Brain pericyte (primary cell): ENCODE data around the gene EPX.

Experiments
- DNase-seq: peaks from one replicate; pipeline ENCODE4 v3.0.0-alpha.2; 2012; ENCODE audit warnings: low read depth, low spot score

EPX gene

GRCh38 chr17:58229384-58229783 is 36.9 kb downstream of the EPX start:
- no peak for DNase-seq

- no peak for DNase-seq
These were observed 37.4 kb downstream of the EPX start for GRCh38 chr17:58229881-58230280.

GRCh38 chr17:58231641-58232040 is 39.1 kb downstream of the EPX start:
- DNase-seq, result no peak

GRCh38 chr17:58232707-58233156 is 40.2 kb downstream of the EPX start:
- peak; percentile 10 for DNase-seq

GRCh38 chr17:58233543-58233942 is 41.0 kb downstream of the EPX start:
- DNase-seq, result no peak

- DNase-seq, result no peak
These were observed 42.0 kb downstream of the EPX start for GRCh38 chr17:58234512-58234911.

- DNase-seq, result no peak
These were observed 43.3 kb downstream of the EPX start for GRCh38 chr17:58235821-58236220.

- DNase-seq, result no peak
These were observed 43.9 kb downstream of the EPX start for GRCh38 chr17:58236394-58236793.

GRCh38 chr17:58238147-58238634 is 45.7 kb downstream of the EPX start, which contains the start of gene LPO:
Gene LPO (plus strand): TSS chr17:58238584. CDS start chr17:58242980, 4,396 bp downstream.
- no peak for DNase-seq

GRCh38 chr17:58239987-58240386 is 47.5 kb downstream of the EPX start:
- DNase-seq, result no peak

GRCh38 chr17:58242171-58242784 is 49.8 kb downstream of the EPX start:
- DNase-seq, result no peak

- DNase-seq, result no peak
These were observed 52.4 kb downstream of the EPX start for GRCh38 chr17:58244963-58245362.

- DNase-seq, result no peak
These were observed 53.0 kb downstream of the EPX start for GRCh38 chr17:58245428-58246103.

- DNase-seq, result no peak
These were observed 53.7 kb downstream of the EPX start for GRCh38 chr17:58246104-58246740.

GRCh38 chr17:58246781-58247180 is 54.3 kb downstream of the EPX start:
- no peak for DNase-seq

- no peak for DNase-seq
These were observed 55.2 kb downstream of the EPX start for GRCh38 chr17:58247511-58248363.

GRCh38 chr17:58248955-58249269 is 56.4 kb downstream of the EPX start:
- DNase-seq, result no peak

- DNase-seq, result no peak
These were observed 57.0 kb downstream of the EPX start for GRCh38 chr17:58249270-58250133.

GRCh38 chr17:58250344-58251011 is 58.0 kb downstream of the EPX start:
- DNase-seq, result no peak

- no peak for DNase-seq
These were observed 59.6 kb downstream of the EPX start for GRCh38 chr17:58252141-58252540.
